HepG2 (cell line): ENCODE data around the gene CARMIL1. TPM values are rescaled to one million over a fixed set of nuclear protein-coding genes. Genes with fewer than 3 reads are reported as not detected.
A peak's percentile ranks its signal among the peaks of the same experiment; 100 is the strongest.

Experiments
- ATAC-seq: fragments of 200-7000 bp; cut with Tn5 transposase; 3 replicates; pipeline ENCODE4 v1.9.1; 2020; ENCODE audit warnings: mild to moderate bottlenecking, moderate library complexity
- BruUV-seq: library from RNA; stranded (reverse); fragments of 400-500 nt; replicated peaks from 2 replicates; lab custom pipeline; 2021; lab: Mats Ljungman, UMichigan
- CTCF ChIA-PET: fragments of 300-600 bp; formaldehyde crosslinking; extraction: SDS; loops from one replicate; lab custom pipeline; 2021; ENCODE audit warnings: low total read pairs, inconsistent platforms, low intra/inter-chr PET ratio; lab: Yijun Ruan, JAX
- POLR2A ChIA-PET: fragments of 350-600 bp; sonication (Branson Sonifier 250); formaldehyde crosslinking; loops from one replicate; lab custom pipeline; 2020; ENCODE audit warnings: antibody characterized with exemption, inconsistent platforms; lab: Yijun Ruan, JAX
- DNase-seq: peaks from one replicate; pipeline ENCODE4 v3.0.0-alpha.2; 2015; ENCODE audit warnings: low spot score
- FAIRE-seq: peaks from 3 replicates; lab custom pipeline; 2011; peaks lifted over from hg19 to GRCh38; lab: Jason Lieb, UNC
- H2AFZ ChIP-seq: one replicate; pipeline ENCODE4 v1.6.1; 2011; ENCODE audit warnings: low read length, inconsistent platforms
- H3K27ac ChIP-seq: fragments of 300-600 bp; 3 replicates; pipeline ENCODE4 v1.8.0; 2011; ENCODE audit warnings: mixed run types, mild to moderate bottlenecking, mixed read lengths, low read length, inconsistent platforms; ENCODE audit not compliant: insufficient read depth; ENCODE audit errors: extremely low read length
- H3K27me3 ChIP-seq, 2 experiments: fragments of 200-600 bp in 1 of 2; 2 replicates in 1 of 2; 3 replicates in 1 of 2; pipeline versions ENCODE4 v1.6.0 to v1.8.0; 2011; ENCODE audit warnings: low read length in 2 of 2, mild to moderate bottlenecking in 2 of 2, moderate library complexity in 2 of 2, inconsistent platforms in 1 of 2; ENCODE audit not compliant: insufficient read depth in 2 of 2, control insufficient read depth in 1 of 2
- H3K36me3 ChIP-seq, 2 experiments: fragments of 200-600 bp in 1 of 2; replicated peaks in 1 of 2; 2 replicates in 1 of 2; 3 replicates in 1 of 2; pipeline versions ENCODE4 v1.5.1 to v1.8.0; 2011; ENCODE audit warnings: low read length in 2 of 2, inconsistent platforms in 1 of 2; ENCODE audit not compliant: insufficient read depth in 2 of 2, control insufficient read depth in 1 of 2
- H3K4me1 ChIP-seq: 2 replicates; pipeline ENCODE4 v1.5.1; 2012; ENCODE audit warnings: low read length, inconsistent platforms; ENCODE audit not compliant: insufficient read depth
- H3K4me2 ChIP-seq: 2 replicates; pipeline ENCODE4 v1.6.0; 2011; ENCODE audit warnings: low read depth, low read length, inconsistent platforms
- H3K4me3 ChIP-seq, 3 experiments: fragments of 200-600 bp in 1 of 3; sonication (generic), shearing (Covaris generic) in 1 of 3; replicated peaks in 1 of 3; 2 replicates each; pipeline ENCODE4 v1.5.1; 2011 to 2016; ENCODE audit warnings: low read length in 3 of 3, inconsistent platforms in 2 of 3, low read depth in 2 of 3, mild to moderate bottlenecking in 2 of 3, control low read depth in 1 of 3, mixed read lengths in 1 of 3; ENCODE audit not compliant: insufficient read depth in 1 of 3
- H3K79me2 ChIP-seq: one replicate; pipeline ENCODE4 v1.6.1; 2011; ENCODE audit warnings: low read length, inconsistent platforms; ENCODE audit not compliant: insufficient read depth
- H3K9ac ChIP-seq: 2 replicates; pipeline ENCODE4 v1.6.0; 2011; ENCODE audit warnings: mild to moderate bottlenecking, low read depth, low read length, inconsistent platforms; ENCODE audit not compliant: insufficient read depth
- H3K9me3 ChIP-seq: 2 replicates; pipeline ENCODE4 v1.5.1; 2012; ENCODE audit warnings: mild to moderate bottlenecking, low read length
- H4K20me1 ChIP-seq: 2 replicates; pipeline ENCODE4 v1.6.0; 2011; ENCODE audit warnings: inconsistent platforms, mild to moderate bottlenecking, low read length, moderate library complexity; ENCODE audit not compliant: insufficient read depth
- BCLAF1 ChIP-seq: fragments of 450-650 bp; IDR thresholded peaks from 2 replicates; pipeline ENCODE4 v1.6.1; 2017; ENCODE audit warnings: mild to moderate bottlenecking
- CC2D1A ChIP-seq: sonication (generic); formaldehyde crosslinking; IDR thresholded peaks from 2 replicates; pipeline ENCODE4 v1.8.1; 2023; ENCODE audit warnings: mild to moderate bottlenecking, missing genetic modification reagents
- FOXA3 ChIP-seq: IDR thresholded peaks from 2 replicates; pipeline ENCODE4 v1.6.1; 2016; ENCODE audit warnings: missing genetic modification reagents, missing compliant biosample characterization
- GABPA ChIP-seq, 2 experiments: IDR thresholded peaks; 2 replicates each; pipeline ENCODE4 v1.6.1; 2011 to 2016; ENCODE audit warnings: low read depth in 2 of 2, low read length in 1 of 2, missing biosample characterization in 1 of 2, missing genetic modification characterization in 1 of 2
- NR2F1 ChIP-seq, 2 experiments: fragments of 450-650 bp in 1 of 2; formaldehyde crosslinking in 1 of 2; IDR thresholded peaks; 2 replicates each; pipeline versions ENCODE4 v1.5.0 to v1.6.1; 2016 to 2020; ENCODE audit warnings: mild to moderate bottlenecking in 1 of 2, missing compliant biosample characterization in 1 of 2, missing genetic modification reagents in 1 of 2, moderate library complexity in 1 of 2
- ZNF629 ChIP-seq: sonication (generic); formaldehyde crosslinking; conservative IDR thresholded peaks from 2 replicates; pipeline ENCODE4 v1.5.0; 2020; ENCODE audit warnings: missing genetic modification reagents
- WGBS: methylation state at CpG from one replicate; pipeline ENCODE4 v1.1.6; 2017; ENCODE audit warnings: low lambda C conversion rate; 5-methylcytosine and 5-hydroxymethylcytosine counted together
- in situ Hi-C: cut with HindIII; loops from 2 replicates; pipeline ENCODE4 v1.10.0; 2017; ENCODE audit warnings: low pct_unique_long_range_greater_than_20kb; ENCODE audit not compliant: extremely low pct_ligation_motif_present
- intact Hi-C: fragments of 100-400 bp; cut with micrococcal nuclease; formaldehyde crosslinking; loops from one replicate; pipeline ENCODE4 v1.10.0; 2022; ENCODE audit not compliant: unreplicated experiment
- polyA plus RNA-seq, 8 experiments: library from polyadenylated mRNA; depleted of rRNA in 3 of 8; stranded (reverse) in 7 of 8; unstranded in 1 of 8; fragments of >200 nt; fragmentation: Illumina TruSeq in 4 of 8; extraction: Trizol in 4 of 8; gene quantifications; 2 replicates each; pipeline versions ENCODE4 v1.2.1 to v1.2.3, GENCODE V29; 2011 to 2016; ENCODE audit warnings: low read depth in 4 of 8, missing spikeins in 1 of 8, mixed read lengths in 1 of 8; ENCODE audit not compliant: insufficient read depth in 1 of 8
- total RNA-seq, 5 experiments: library from RNA; depleted of rRNA; stranded (reverse); fragments of >200 nt; fragmentation: Illumina TruSeq; extraction: Trizol; gene quantifications; 2 replicates each; pipeline ENCODE4 v1.2.3, GENCODE V29; 2016; ENCODE audit warnings: low read depth in 1 of 5
- TF ChIP-seq, protein P1 (sequence below): sonication (generic); formaldehyde crosslinking; IDR thresholded peaks from 2 replicates; pipeline ENCODE4 v1.5.0; 2020; ENCODE audit warnings: mild to moderate bottlenecking, missing genetic modification reagents, borderline replicate concordance
- TF ChIP-seq, protein P2 (sequence below): sonication (generic); formaldehyde crosslinking; IDR thresholded peaks from 2 replicates; pipeline ENCODE4 v1.4.0; 2020; ENCODE audit warnings: missing genetic modification reagents

Gene CARMIL1
- total and polyA plus RNA-seq, 2 of the 13 experiments (the other 11 are each of a cell fraction or from before 2014, with no cell fraction given), result 1.8 to 2.6 TPM

- BruUV-seq, result no TSS peak
- FAIRE-seq, result no peak
- Histone ChIP-seq H3K4me1 (peaks cover 8% of the 10 kb centered on the region; the same call in 1 of the 2 replicates), H3K9me3 (no peaks in the 10 kb centered on the region), H3K27me3 (no peaks in the 10 kb centered on the region), H3K4me3 (no peak overlapping the region), H3K27ac (no peak overlapping the region), H2AFZ (no peak overlapping the region), H3K4me2 (no peak overlapping the region), H3K79me2 (no peaks in the 10 kb centered on the region), H3K36me3 (no peaks in the 10 kb centered on the region), H4K20me1 (no peaks in the 10 kb centered on the region), H3K9ac (no peak overlapping the region)
- ChIA-PET CTCF (no interaction called here), POLR2A (no interaction called here)
- ATAC-seq, result no peak
- no peak for DNase-seq
- in situ Hi-C loops (no loop called here), intact Hi-C loops (no loop called here)
- WGBS, result 83% methylated on average over 3 of the region's 3 CpGs
- TF ChIP-seq, protein P1, sequence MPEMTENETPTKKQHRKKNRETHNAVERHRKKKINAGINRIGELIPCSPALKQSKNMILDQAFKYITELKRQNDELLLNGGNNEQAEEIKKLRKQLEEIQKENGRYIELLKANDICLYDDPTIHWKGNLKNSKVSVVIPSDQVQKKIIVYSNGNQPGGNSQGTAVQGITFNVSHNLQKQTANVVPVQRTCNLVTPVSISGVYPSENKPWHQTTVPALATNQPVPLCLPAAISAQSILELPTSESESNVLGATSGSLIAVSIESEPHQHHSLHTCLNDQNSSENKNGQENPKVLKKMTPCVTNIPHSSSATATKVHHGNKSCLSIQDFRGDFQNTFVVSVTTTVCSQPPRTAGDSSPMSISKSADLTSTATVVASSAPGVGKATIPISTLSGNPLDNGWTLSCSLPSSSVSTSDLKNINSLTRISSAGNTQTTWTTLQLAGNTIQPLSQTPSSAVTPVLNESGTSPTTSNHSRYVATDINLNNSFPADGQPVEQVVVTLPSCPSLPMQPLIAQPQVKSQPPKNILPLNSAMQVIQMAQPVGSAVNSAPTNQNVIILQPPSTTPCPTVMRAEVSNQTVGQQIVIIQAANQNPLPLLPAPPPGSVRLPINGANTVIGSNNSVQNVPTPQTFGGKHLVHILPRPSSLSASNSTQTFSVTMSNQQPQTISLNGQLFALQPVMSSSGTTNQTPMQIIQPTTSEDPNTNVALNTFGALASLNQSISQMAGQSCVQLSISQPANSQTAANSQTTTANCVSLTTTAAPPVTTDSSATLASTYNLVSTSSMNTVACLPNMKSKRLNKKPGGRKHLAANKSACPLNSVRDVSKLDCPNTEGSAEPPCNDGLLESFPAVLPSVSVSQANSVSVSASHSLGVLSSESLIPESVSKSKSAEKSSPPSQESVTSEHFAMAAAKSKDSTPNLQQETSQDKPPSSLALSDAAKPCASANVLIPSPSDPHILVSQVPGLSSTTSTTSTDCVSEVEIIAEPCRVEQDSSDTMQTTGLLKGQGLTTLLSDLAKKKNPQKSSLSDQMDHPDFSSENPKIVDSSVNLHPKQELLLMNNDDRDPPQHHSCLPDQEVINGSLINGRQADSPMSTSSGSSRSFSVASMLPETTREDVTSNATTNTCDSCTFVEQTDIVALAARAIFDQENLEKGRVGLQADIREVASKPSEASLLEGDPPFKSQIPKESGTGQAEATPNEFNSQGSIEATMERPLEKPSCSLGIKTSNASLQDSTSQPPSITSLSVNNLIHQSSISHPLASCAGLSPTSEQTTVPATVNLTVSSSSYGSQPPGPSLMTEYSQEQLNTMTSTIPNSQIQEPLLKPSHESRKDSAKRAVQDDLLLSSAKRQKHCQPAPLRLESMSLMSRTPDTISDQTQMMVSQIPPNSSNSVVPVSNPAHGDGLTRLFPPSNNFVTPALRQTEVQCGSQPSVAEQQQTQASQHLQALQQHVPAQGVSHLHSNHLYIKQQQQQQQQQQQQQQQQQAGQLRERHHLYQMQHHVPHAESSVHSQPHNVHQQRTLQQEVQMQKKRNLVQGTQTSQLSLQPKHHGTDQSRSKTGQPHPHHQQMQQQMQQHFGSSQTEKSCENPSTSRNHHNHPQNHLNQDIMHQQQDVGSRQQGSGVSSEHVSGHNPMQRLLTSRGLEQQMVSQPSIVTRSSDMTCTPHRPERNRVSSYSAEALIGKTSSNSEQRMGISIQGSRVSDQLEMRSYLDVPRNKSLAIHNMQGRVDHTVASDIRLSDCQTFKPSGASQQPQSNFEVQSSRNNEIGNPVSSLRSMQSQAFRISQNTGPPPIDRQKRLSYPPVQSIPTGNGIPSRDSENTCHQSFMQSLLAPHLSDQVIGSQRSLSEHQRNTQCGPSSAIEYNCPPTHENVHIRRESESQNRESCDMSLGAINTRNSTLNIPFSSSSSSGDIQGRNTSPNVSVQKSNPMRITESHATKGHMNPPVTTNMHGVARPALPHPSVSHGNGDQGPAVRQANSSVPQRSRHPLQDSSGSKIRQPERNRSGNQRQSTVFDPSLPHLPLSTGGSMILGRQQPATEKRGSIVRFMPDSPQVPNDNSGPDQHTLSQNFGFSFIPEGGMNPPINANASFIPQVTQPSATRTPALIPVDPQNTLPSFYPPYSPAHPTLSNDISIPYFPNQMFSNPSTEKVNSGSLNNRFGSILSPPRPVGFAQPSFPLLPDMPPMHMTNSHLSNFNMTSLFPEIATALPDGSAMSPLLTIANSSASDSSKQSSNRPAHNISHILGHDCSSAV (CRISPR knock-in tag), result no peak
- TF ChIP-seq FOXA3 (CRISPR knock-in tag) (no peak), GABPA (IDR thresholded peaks at IDR 0.05; ENCODE audit: low read depth, low read length) (no peak), GABPA (CRISPR knock-in tag; IDR thresholded peaks at IDR 0.05; ENCODE audit: low read depth) (no peak), BCLAF1 (no peak), ZNF629 (CRISPR knock-in tag) (peak; percentile 53; the same call in 1 of the 2 replicates), NR2F1 (CRISPR knock-in tag; IDR thresholded peaks at IDR 0.05) (no peak), CC2D1A (no peak)
- TF ChIP-seq, protein P2, sequence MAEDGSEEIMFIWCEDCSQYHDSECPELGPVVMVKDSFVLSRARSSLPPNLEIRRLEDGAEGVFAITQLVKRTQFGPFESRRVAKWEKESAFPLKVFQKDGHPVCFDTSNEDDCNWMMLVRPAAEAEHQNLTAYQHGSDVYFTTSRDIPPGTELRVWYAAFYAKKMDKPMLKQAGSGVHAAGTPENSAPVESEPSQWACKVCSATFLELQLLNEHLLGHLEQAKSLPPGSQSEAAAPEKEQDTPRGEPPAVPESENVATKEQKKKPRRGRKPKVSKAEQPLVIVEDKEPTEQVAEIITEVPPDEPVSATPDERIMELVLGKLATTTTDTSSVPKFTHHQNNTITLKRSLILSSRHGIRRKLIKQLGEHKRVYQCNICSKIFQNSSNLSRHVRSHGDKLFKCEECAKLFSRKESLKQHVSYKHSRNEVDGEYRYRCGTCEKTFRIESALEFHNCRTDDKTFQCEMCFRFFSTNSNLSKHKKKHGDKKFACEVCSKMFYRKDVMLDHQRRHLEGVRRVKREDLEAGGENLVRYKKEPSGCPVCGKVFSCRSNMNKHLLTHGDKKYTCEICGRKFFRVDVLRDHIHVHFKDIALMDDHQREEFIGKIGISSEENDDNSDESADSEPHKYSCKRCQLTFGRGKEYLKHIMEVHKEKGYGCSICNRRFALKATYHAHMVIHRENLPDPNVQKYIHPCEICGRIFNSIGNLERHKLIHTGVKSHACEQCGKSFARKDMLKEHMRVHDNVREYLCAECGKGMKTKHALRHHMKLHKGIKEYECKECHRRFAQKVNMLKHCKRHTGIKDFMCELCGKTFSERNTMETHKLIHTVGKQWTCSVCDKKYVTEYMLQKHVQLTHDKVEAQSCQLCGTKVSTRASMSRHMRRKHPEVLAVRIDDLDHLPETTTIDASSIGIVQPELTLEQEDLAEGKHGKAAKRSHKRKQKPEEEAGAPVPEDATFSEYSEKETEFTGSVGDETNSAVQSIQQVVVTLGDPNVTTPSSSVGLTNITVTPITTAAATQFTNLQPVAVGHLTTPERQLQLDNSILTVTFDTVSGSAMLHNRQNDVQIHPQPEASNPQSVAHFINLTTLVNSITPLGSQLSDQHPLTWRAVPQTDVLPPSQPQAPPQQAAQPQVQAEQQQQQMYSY, result no peak
Observed at GRCh38 chr6:25297823-25298522, 18.8 kb downstream of the CARMIL1 start.
